ENCODE measurements around the gene EZH1. TPM values are rescaled to one million over a fixed set of nuclear protein-coding genes. Genes with fewer than 3 reads are reported as not detected.

Gene EZH1
- total RNA-seq, 1 experiment from 2014 or later = 31.7 TPM

GRCh38 chr17:42709561-42709960 is 35.3 kb downstream of the EZH1 start:
- ChIA-PET POLR2A (interaction anchor here (1.0 kb wide), 1 partner anchor 254 kb away, joined by 5 read pairs; the partner anchor contains the start of gene AARSD1), CTCF (interaction anchor here (0.6 kb wide), 1 partner anchor 54 kb away, joined by 5 read pairs; no protein-coding TSS in a partner anchor)
- Mint-ChIP-seq H3K4me1 (ENCODE audit: insufficient read depth, unreplicated experiment) (no peaks in the 10 kb centered on the region), H3K27ac (ENCODE audit: low read depth, unreplicated experiment) (no peak overlapping the region), H3K36me3 (ENCODE audit: insufficient read depth, unreplicated experiment) (peaks cover 96% of the 10 kb centered on the region), H3K27me3 (ENCODE audit: insufficient read depth, unreplicated experiment) (no peaks in the 10 kb centered on the region), H3K4me3 (ENCODE audit: unreplicated experiment) (no peak overlapping the region), H3K9me3 (ENCODE audit: unreplicated experiment) (no peaks in the 10 kb centered on the region)
- intact Hi-C loops (cut with micrococcal nuclease) = no loop called here
- no peak for TF ChIP-seq CTCF (IDR thresholded peaks at IDR 0.05; ENCODE audit: unreplicated experiment)
- no peak for DNase-seq (ENCODE audit: unreplicated experiment)
- no TSS peak for BruUV-seq (replicated peaks)

- no peak overlapping the region for H3K4me3 Mint-ChIP-seq (ENCODE audit: unreplicated experiment)
Measured at GRCh38 chr17:42708588-42708987, 36.3 kb downstream of the EZH1 start.

GRCh38 chr17:42706732-42707131 is 38.1 kb downstream of the EZH1 start:
- TF ChIP-seq CTCF (IDR thresholded peaks at IDR 0.05; ENCODE audit: unreplicated experiment) = no peak

More at GRCh38 chr17:42708588-42708987, 36.3 kb downstream of the EZH1 start:
- no peak overlapping the region for H3K27ac Mint-ChIP-seq (ENCODE audit: low read depth, unreplicated experiment)
- intact Hi-C loops (cut with micrococcal nuclease) = no loop called here
- H3K9me3 Mint-ChIP-seq (ENCODE audit: unreplicated experiment) = no peaks in the 10 kb centered on the region
- no peak for TF ChIP-seq CTCF (IDR thresholded peaks at IDR 0.05; ENCODE audit: unreplicated experiment)
- H3K27me3 Mint-ChIP-seq (ENCODE audit: insufficient read depth, unreplicated experiment) = no peaks in the 10 kb centered on the region
- DNase-seq (ENCODE audit: unreplicated experiment) = no peak
- CTCF ChIA-PET = interaction anchor here (0.6 to 1.0 kb wide), 4 partner anchors 35 to 130 kb away, joined by 3 to 5 read pairs (median 3); no protein-coding TSS in a partner anchor
- BruUV-seq (replicated peaks) = no TSS peak
- no peaks in the 10 kb centered on the region for H3K4me1 Mint-ChIP-seq (ENCODE audit: insufficient read depth, unreplicated experiment)
- peaks cover 96% of the 10 kb centered on the region for H3K36me3 Mint-ChIP-seq (ENCODE audit: insufficient read depth, unreplicated experiment)
- POLR2A ChIA-PET = interaction anchor here (0.5 to 1.2 kb wide), 3 partner anchors 10 to 255 kb away, joined by 3 to 5 read pairs (median 4); partner anchors contain the start of gene AARSD1

GRCh38 chr17:42704837-42705494 is 39.9 kb downstream of the EZH1 start:
- no peak for DNase-seq (ENCODE audit: unreplicated experiment)
- ChIA-PET POLR2A (interaction anchor here (1.2 kb wide), 1 partner anchor 10 kb away, joined by 3 read pairs; no protein-coding TSS in a partner anchor), CTCF (interaction anchor here (0.6 to 0.7 kb wide), 5 partner anchors 10 to 457 kb away, joined by 3 to 5 read pairs (median 3); no protein-coding TSS in a partner anchor)
- no TSS peak for BruUV-seq (replicated peaks)
- intact Hi-C loops (cut with micrococcal nuclease) = no loop called here
- no peaks in the 10 kb centered on the region for H3K27me3 Mint-ChIP-seq (ENCODE audit: insufficient read depth, unreplicated experiment)
- no peak for TF ChIP-seq CTCF (IDR thresholded peaks at IDR 0.05; ENCODE audit: unreplicated experiment)
- H3K4me1 Mint-ChIP-seq (ENCODE audit: insufficient read depth, unreplicated experiment) = no peaks in the 10 kb centered on the region
- H3K27ac Mint-ChIP-seq (ENCODE audit: low read depth, unreplicated experiment) = no peak overlapping the region
- no peak overlapping the region for H3K4me3 Mint-ChIP-seq (ENCODE audit: unreplicated experiment)
- H3K36me3 Mint-ChIP-seq (ENCODE audit: insufficient read depth, unreplicated experiment) = peaks cover 82% of the 10 kb centered on the region
- no peaks in the 10 kb centered on the region for H3K9me3 Mint-ChIP-seq (ENCODE audit: unreplicated experiment)

More at GRCh38 chr17:42706732-42707131, 38.1 kb downstream of the EZH1 start:
- ChIA-PET POLR2A (interaction anchor here (0.7 kb wide), 1 partner anchor 94 kb away, joined by 3 read pairs; no protein-coding TSS in a partner anchor), CTCF (interaction anchor here (0.6 to 0.7 kb wide), 2 partner anchors 175 to 278 kb away, joined by 3 to 4 read pairs; no protein-coding TSS in a partner anchor)
- H3K9me3 Mint-ChIP-seq (ENCODE audit: unreplicated experiment) = no peaks in the 10 kb centered on the region
- no peaks in the 10 kb centered on the region for H3K27me3 Mint-ChIP-seq (ENCODE audit: insufficient read depth, unreplicated experiment)
- intact Hi-C loops (cut with micrococcal nuclease) = no loop called here
- no peak for DNase-seq (ENCODE audit: unreplicated experiment)
- H3K4me3 Mint-ChIP-seq (ENCODE audit: unreplicated experiment) = no peak overlapping the region
- no peaks in the 10 kb centered on the region for H3K4me1 Mint-ChIP-seq (ENCODE audit: insufficient read depth, unreplicated experiment)
- H3K27ac Mint-ChIP-seq (ENCODE audit: low read depth, unreplicated experiment) = no peak overlapping the region
- H3K36me3 Mint-ChIP-seq (ENCODE audit: insufficient read depth, unreplicated experiment) = peaks cover 93% of the 10 kb centered on the region
- BruUV-seq (replicated peaks) = no TSS peak

All from MCF 10A (cell line).